Peyer's patch (tissue), 4 donors: ENCODE measurements around the gene CRACR2B.

Experiments used
- POLR2A ChIP-seq, 2 donors: fragments of 450-650 bp; IDR thresholded peaks; one replicate each; pipeline ENCODE4 v1.5.1; 2017; ENCODE audit warnings: antibody characterized with exemption in 2 of 2, mild to moderate bottlenecking in 2 of 2, moderate library complexity in 2 of 2
- TF ChIP-seq, protein P1 (sequence below), 6 experiments: fragments of 450-650 bp in 4 of 6; fragments of 200-600 bp in 2 of 6; sonication (generic) in 1 of 6; IDR thresholded peaks; one replicate each; pipeline ENCODE4 v1.5.1; 2017 to 2019; ENCODE audit warnings: antibody characterized with exemption in 6 of 6, mild to moderate bottlenecking in 3 of 6, moderate library complexity in 1 of 6

DNA sequence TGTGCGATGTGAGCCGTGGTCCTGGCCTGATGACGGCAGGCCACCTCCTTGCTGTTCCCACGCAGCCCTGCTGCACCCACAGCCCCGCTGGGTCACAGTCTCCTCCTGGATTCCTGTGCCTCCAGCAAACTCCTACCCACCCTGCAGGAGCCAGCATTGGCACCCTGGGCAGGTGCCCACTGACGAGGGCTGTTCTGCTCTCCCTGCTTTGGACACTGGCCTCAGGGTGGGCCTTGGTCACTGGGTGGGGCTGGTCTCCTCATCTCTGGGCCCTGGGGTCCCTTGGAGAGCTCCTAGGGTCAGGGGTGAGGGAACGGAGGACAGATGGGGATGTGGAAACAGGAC, 27.6 kb downstream of the CRACR2B start:
- TF ChIP-seq, protein P1, sequence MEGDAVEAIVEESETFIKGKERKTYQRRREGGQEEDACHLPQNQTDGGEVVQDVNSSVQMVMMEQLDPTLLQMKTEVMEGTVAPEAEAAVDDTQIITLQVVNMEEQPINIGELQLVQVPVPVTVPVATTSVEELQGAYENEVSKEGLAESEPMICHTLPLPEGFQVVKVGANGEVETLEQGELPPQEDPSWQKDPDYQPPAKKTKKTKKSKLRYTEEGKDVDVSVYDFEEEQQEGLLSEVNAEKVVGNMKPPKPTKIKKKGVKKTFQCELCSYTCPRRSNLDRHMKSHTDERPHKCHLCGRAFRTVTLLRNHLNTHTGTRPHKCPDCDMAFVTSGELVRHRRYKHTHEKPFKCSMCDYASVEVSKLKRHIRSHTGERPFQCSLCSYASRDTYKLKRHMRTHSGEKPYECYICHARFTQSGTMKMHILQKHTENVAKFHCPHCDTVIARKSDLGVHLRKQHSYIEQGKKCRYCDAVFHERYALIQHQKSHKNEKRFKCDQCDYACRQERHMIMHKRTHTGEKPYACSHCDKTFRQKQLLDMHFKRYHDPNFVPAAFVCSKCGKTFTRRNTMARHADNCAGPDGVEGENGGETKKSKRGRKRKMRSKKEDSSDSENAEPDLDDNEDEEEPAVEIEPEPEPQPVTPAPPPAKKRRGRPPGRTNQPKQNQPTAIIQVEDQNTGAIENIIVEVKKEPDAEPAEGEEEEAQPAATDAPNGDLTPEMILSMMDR (IDR thresholded peaks at IDR 0.05): no peak
- TF ChIP-seq POLR2A (IDR thresholded peaks at IDR 0.05): no peak
